ENCODE measurements around the gene INPP5A. TPM values are rescaled to one million over a fixed set of nuclear protein-coding genes. Genes with fewer than 3 reads are reported as not detected.

Gene INPP5A
- total RNA-seq, 3 donors from 2014 or later = 26.6 to 50.6 (median 38.7) TPM

DNA sequence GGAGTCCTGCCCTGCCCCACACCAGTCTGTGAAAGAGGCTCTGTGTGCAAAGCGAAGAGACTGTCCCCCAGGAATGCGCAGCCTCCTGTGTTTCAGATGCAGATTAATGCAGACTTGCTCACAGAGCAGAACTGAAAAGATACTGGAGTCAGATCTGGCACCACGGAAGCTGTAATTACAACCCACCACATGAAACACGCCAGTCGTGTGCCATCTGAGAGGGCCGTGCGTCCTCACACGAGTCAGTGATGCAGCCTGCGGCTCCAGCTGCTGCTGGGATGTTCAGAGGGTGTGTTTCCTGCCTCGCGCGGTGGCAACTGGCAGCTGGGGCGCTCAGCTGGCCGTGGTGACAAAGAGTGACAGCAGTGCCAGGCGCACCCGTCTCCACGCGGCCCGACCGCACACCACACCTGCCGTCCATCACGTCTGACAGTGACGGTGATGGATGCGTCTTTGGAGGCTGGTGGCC, 198.4 kb downstream of the INPP5A start:
- intact Hi-C loops (cut with DNase I; ENCODE audit: low total_unique reads) = no loop called here
- DNase-seq (ENCODE audit: low spot score in 2 of 2) = no peak
- Histone ChIP-seq H3K36me3 (no peaks in the 10 kb centered on the region), H3K4me1 (no peaks in the 10 kb centered on the region), H3K9me3 (no peaks in the 10 kb centered on the region), H3K27ac (no peak overlapping the region), H3K27me3 (no peaks in the 10 kb centered on the region), H3K4me3 (no peak overlapping the region)
- TF ChIP-seq POLR2A (IDR thresholded peaks at IDR 0.05) (no peak), CTCF (IDR thresholded peaks at IDR 0.05) (no peak), POLR2AphosphoS5 (IDR thresholded peaks at IDR 0.05) (no peak)

DNA sequence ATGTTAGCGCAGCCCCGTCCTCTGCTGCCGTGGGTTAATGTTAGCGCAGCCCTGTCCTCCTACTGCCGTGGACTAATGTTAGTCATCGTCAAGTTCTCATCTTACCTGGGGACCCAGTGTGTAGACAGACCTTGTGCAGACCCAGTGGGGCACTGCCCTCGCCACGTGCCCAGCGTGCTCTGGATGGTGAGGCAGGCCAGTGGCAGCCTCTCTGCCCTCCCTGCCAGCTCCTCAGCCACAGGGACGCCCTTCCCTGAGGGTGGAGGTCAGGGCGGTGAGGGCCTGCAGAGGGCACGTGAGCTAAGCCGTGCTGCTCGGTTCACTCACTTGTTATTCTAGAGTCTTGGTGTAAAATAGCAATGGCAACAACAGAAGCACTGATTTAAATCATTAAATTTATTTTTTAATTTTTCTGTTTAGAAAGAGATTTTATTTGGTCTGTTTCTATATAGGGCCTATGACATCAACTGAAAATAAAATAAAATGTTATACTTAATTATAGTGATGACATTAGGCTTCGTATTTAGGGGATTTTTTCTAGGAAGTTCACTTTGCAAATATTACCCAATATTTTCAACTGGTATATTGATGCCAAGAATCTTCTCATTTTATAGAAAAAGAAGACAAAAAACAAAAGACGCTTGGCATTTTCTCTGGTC, 199.9 kb downstream of the INPP5A start:
- no peaks in the 10 kb centered on the region for H3K4me1 ChIP-seq
- H3K9me3 ChIP-seq = no peaks in the 10 kb centered on the region
- TF ChIP-seq CTCF (IDR thresholded peaks at IDR 0.05) (no peak), POLR2A (IDR thresholded peaks at IDR 0.05) (no peak), POLR2AphosphoS5 (IDR thresholded peaks at IDR 0.05) (no peak)
- DNase-seq (ENCODE audit: low spot score in 2 of 2) = no peak
- H3K4me3 ChIP-seq = no peak overlapping the region
- intact Hi-C loops (cut with DNase I; ENCODE audit: low total_unique reads) = no loop called here
- no peaks in the 10 kb centered on the region for H3K36me3 ChIP-seq
- no peaks in the 10 kb centered on the region for H3K27me3 ChIP-seq
- no peak overlapping the region for H3K27ac ChIP-seq

- H3K9me3 ChIP-seq = no peaks in the 10 kb centered on the region
- no peaks in the 10 kb centered on the region for H3K36me3 ChIP-seq
- no peak overlapping the region for H3K27ac ChIP-seq
- TF ChIP-seq POLR2A (IDR thresholded peaks at IDR 0.05) = no peak
- no peak for TF ChIP-seq POLR2AphosphoS5 (IDR thresholded peaks at IDR 0.05)
- no peak for TF ChIP-seq CTCF (IDR thresholded peaks at IDR 0.05)
- no peak overlapping the region for H3K4me3 ChIP-seq
- no peak for DNase-seq (ENCODE audit: low spot score in 2 of 2)
- H3K27me3 ChIP-seq = no peaks in the 10 kb centered on the region
- intact Hi-C loops (cut with DNase I; ENCODE audit: low total_unique reads) = no loop called here
- H3K4me1 ChIP-seq = no peaks in the 10 kb centered on the region
Measured at GRCh38 chr10:132738454-132739224, 201.1 kb downstream of the INPP5A start.

DNA sequence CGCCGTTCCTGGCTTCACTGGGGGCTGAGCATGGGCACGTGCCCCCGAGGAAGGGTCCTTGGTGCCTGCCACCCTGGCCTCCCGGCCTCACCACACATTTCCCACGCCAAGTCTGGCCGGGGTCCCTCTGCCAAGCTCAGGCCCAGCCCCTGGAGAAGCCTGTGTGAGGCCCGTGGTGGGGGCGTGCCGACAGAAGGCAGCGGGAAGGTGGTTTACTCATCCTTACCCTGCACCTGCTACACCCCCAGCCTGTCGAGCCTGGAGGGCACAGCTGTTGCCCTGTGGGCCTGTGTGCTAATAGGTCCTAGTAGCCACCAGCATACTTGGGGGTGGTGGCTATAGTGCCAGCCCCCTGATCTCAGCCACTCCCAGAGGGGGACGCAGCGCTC, 201.6 kb downstream of the INPP5A start:
- no peak overlapping the region for H3K27ac ChIP-seq
- no peaks in the 10 kb centered on the region for H3K36me3 ChIP-seq
- TF ChIP-seq CTCF (IDR thresholded peaks at IDR 0.05) = no peak
- TF ChIP-seq POLR2AphosphoS5 (IDR thresholded peaks at IDR 0.05) = no peak
- no peak for TF ChIP-seq POLR2A (IDR thresholded peaks at IDR 0.05)
- intact Hi-C loops (cut with DNase I; ENCODE audit: low total_unique reads) = no loop called here
- H3K9me3 ChIP-seq = no peaks in the 10 kb centered on the region
- DNase-seq (ENCODE audit: low spot score in 2 of 2) = no peak
- no peaks in the 10 kb centered on the region for H3K4me1 ChIP-seq
- no peaks in the 10 kb centered on the region for H3K27me3 ChIP-seq
- no peak overlapping the region for H3K4me3 ChIP-seq

DNA sequence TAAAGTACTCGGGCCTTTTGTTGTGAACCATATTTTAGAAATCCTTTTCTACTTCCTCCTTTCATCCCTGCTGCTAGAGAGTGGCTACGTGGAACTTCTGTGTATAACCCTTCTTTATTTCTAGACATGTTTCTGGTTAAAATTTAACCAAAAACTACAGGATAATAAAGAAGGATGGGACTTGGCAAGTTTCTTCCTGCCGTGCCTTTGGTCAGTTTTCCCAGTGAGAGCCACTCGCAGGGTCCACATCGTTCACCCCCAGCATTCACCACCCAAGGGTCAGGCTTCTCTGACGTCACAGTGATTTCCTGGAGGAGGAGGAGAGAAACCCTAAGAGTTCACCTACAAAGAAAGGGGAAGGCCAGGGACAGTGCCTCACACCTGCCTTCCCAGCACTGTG, 203.0 kb downstream of the INPP5A start:
- Histone ChIP-seq H3K36me3 (no peaks in the 10 kb centered on the region), H3K27ac (no peak overlapping the region), H3K4me3 (no peak overlapping the region), H3K4me1 (no peaks in the 10 kb centered on the region), H3K9me3 (no peaks in the 10 kb centered on the region), H3K27me3 (no peaks in the 10 kb centered on the region)
- no peak for DNase-seq (ENCODE audit: low spot score in 2 of 2)
- TF ChIP-seq CTCF (IDR thresholded peaks at IDR 0.05) (no peak), POLR2A (IDR thresholded peaks at IDR 0.05) (no peak), POLR2AphosphoS5 (IDR thresholded peaks at IDR 0.05) (no peak)
- intact Hi-C loops (cut with DNase I; ENCODE audit: low total_unique reads) = no loop called here
